CMK (cell line): Measurements from ENCODE around the gene ZFAND3.

Source experiments
- DNase-seq: peaks from one replicate; pipeline ENCODE4 v3.0.0-alpha.2; 2010; ENCODE audit warnings: low read depth

ZFAND3 gene

DNA sequence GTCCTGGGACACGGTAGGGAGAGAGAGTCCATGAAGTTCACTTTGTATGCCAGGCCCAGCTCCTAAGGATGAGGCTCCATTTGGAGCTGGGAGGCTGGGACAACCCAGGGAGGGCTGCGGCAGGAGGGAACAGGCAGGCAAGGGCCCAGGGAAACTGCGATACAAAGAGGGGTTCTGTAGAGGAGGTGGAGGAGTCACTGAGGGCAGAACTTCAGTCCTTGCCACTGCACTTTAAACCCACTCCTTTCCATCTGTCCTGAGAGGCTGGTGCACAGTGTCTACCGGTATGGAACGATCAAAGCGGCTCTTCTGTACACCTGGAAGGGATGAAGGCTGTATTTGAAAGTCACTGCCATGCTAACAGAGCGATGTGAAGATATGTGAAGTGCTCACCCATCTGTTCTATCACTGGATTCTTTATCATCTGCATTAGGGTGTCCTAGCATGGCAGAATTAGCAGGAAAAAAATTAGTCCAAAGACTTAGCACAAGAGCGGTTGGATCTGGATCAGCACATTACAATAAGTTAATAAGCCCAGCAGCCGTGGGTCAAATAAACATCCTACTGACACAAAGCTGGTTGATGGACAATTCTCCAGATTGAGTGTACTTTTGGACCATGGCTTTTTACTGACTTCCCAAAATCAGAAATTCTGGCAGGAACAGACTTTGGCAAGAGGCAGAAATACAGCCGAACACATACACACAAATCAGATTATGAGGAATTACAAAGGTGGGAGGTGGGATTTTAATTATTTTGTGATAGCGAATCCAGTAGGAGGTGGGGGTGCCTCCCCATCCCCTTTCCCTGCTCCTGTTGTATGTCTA is 20.9 kb upstream of the ZFAND3 start:
- DNase-seq: no peak

DNA sequence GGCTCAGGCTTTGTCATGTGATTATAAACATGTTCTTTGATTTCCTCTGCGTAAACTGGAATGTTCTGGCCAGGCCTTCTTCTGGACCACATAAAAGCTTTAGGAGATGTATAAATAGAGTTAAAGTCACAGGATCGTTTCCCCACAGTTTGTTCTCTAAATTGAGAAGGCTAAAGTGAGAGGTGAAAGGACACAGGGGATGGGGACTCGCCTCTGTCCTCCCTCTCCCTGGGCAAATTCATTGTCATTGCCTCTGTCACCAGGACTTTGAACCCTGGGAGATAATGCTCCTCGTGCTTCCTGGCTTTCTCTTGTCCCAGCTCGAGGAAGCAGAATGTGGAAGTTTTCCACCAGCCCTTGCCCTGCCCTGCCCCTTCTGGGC is 20.3 kb upstream of the ZFAND3 start:
- DNase-seq: no peak

DNA sequence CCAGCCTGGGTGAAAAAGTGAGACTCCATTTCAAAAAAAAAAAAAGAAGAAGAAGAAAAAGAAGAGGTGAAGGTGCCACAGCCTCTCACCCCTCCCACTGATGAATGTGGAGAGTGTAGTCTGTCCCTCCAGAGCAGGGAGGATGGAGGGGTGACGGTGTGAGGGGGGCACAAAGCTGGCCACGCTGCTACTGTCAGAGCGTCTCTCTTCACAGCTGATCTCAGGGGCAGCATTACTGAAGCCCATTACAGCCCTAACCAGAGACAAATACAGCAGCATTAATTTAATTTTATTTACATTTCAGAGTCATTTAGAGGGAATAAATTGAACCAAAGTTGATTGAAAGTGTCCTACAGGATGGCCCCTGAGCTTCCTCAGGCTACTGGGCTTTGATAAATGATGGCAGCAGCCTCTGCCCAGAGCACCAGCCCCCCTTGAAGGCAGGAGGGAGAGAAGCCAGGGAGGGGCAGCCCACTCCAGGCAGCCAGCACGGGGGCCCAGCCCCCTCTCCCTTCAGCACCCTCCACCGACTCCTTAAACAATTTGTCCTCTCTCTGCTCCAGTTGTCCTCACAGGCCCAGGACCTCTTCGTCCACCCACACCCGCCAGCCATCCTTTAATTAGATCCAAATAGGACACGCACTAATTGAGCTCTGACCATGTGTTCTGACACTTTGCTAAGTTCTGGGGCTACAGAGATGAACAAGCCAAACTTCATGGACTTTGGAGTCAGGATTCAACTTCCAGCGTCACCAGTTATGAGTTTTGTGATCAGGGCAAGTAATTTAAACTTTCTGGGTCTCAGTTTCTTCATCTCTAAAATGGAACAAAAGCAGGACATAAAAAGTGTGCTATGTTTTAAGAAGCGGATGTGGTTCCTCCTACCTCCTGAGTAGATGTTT is 18.6 kb upstream of the ZFAND3 start:
- no peak for DNase-seq

DNA sequence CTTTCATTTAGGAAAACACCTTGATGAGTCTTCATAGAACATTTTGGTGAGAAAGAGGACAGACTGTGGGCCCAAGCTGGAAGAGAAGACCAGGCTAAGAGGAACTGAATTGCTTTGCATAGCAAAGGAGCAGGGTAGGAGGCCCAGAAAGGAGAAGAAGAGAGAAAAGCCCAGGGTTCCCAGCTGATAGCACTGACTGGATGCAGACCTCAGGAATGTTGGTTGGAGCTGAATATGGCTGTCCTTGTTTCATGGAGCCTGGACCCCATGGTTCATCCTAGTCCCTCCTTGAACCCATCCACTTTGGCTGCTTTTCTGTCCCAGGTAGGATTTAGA is 18.0 kb upstream of the ZFAND3 start:
- no peak for DNase-seq

DNA sequence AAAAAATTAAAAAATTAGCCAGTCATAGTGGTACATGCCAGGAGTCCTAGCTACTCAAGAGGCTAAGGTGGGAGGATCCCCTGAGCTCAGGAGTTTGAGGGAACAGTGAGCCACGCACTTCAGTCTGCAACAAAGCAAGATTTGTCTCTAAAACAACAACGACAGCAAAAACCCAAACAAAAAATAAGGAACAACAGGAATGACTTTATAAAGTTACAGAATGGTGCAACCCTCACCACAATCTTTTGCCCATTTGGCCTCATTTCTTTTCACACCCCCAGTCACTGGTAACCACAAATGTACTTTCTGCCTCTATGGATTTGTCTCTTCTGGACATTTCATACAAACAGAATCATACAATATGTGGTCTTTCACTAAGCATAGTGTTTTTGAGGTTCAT is 16.7 kb upstream of the ZFAND3 start:
- DNase-seq: no peak

DNA sequence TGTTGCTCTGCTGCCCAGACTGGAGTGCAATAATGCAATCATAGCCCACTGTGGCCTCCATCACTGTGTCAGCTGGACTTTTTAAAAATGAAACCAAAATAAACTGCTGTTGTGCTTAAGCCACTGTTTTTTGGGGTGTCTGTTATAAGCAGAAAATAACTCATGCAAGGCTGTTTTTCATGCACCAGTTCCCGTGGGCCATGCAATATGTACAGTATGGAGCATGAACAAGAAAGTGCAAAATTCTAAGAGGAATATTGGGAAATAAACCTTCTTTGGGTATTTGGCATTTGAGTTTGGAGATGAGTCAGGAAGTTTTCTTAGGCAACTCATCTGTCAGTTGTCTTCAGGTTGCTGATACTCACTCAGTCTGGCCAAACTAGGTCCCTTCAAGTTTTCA is 14.9 kb upstream of the ZFAND3 start:
- no peak for DNase-seq

DNA sequence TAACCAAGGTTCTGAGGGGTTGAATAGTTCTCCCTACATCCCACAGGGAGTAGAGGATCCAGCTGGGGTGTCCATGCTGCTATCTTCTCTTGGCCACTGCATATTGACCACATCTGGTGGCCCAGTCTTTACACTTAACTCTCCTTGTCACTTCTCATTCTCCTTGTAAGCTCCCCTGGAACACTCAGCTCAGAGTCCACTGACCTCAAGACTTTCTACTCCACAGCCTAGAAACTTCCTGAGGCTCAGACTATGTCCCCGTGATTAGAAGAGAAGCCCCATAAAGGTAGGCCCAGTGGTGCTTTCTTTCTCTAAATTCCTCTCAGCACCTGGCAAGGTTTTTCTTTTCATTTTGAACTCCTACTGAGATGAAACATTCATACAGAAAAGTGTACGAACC is 13.3 kb upstream of the ZFAND3 start:
- DNase-seq: no peak

DNA sequence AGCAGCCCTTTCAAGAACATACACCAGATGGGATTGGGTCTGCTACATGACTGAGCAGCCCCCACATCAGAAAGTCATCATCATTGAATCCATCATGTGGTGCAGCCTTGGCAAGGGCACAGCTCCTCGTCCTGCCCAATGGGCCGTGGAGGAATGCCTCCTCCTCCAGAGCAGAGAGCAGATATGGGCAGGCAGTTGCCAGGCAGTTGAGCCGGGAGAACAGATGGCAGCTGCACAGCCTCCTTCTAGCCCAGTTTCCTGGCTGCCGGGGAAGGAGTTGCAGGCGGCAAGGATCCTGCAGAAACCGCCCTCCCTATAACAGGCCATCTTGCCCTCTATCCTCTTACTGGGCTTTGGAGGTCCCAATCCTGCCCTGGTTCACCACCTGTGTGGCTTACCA is 11.9 kb upstream of the ZFAND3 start:
- no peak for DNase-seq

DNA sequence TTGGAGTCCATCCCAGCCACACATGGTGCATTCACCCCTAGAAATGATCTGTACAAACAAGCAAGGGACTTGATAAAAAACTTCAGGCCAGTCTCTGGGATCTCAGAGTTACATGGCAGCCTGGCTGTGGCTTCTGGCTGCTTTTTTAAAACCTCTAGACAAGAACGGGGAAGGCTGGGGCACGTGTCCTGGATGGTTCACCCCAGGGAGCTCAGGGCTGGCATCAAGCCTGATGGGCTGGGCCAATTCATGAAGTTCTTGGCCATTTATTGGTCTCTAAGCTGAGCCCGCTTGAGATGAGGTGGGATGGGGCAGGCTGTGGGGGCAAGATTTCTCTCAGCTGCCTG is 10.4 kb upstream of the ZFAND3 start:
- no peak for DNase-seq

DNA sequence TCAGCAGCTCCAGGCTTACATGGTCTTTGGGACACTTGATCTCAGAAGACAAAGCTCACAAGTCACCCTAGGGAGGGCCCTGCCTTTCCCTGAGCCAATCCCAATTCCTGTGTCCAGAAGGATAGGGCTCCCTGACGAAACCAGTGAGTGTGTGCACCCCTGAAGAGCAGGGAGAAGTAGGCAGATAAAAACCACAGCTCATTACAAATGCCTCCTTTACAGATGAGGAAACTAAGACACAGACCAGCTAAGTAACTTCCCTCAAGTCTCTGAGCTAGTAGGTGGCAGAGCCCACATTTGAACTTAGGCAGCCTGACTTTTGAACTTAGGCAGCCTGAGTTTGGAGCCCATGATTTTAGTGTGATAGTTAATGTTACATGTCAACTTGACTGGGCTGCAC is 6.7 kb upstream of the ZFAND3 start:
- no peak for DNase-seq

DNA sequence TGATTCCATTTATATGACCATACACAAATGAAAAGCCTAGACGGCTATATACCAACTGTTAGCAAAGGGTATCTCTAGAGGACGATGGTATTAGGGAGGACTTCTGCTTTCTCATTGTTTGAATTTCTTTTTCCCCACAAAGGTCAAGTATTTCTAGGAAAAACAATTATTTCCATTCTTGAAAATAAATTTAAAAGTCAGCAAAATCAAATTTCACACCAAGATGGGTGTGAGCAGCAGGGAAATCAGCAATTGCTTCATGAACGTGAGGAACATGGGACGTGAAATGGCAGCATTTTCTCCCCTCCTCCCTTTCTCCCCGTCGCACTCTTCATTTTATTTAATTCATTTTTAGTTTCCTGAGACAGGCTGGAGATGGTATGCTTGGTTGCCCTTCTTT is 5.2 kb upstream of the ZFAND3 start:
- no peak for DNase-seq

DNA sequence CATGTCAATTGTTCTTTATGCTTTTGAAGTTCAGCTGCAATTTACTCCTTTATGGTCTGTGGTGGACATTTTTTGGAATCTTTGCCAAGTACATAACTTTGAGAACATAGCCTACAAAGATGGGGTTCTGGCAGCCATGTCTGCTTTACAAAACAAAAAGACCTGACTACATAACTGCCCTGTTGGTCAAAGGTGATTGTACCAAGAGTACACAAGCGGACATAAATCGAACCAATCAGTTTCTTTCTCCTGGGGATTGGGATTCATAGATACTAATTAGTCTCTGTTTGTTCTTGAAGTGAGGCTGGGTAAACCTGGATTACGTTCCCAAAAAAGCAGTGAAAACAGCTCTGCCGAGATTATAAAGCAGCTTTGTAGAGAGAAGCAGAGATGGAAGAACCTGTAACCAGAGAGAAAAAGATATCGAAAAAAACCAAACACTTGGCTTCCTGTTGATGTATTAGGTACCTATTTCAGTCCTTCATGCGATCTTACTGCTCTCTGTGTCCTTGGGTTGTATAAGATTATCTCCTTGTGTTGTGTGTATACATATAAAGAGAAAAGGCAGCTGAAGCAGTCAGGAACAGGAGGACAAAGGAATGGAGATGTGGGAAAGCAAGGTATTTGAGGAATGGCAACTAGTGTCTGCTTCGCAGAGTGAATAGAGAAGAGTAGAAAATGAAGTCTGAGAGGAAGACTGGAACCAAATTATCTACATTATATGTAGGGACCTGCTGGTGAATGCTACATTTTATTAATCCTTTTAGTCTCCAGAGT is 2.7 kb upstream of the ZFAND3 start:
- DNase-seq: no peak

DNA sequence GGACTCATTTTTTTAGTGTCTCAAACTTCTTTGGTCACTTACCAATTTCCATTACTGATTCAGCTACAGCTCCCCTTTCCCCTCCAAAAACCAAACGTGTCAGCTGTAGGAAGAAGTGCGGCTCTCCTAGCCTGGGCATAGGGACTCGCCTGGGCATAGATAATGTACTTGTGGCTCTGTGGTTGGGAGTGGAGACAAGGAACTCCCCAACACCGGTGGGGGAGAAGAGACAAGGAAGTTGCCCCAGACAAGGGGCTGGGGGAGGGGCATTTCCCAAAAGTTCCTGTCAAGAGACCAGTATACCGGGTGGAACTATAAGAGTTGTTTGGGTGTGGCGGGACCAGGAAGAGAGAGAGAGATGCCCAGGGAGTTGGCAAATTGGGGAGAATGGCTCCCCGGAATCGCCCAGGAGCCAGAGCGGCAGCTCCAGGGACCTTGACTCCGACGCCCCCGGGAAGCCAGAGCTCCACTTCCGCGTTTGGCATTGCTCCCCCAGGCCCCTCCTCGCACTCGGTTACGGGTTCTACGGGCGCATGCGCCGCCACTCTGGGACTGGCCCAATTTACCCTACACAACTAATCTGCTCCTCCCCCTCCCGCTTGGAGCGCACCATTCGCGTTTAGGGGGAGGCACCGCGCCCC is 871 bp upstream of the ZFAND3 start:
- peak; percentile 95 for DNase-seq

DNA sequence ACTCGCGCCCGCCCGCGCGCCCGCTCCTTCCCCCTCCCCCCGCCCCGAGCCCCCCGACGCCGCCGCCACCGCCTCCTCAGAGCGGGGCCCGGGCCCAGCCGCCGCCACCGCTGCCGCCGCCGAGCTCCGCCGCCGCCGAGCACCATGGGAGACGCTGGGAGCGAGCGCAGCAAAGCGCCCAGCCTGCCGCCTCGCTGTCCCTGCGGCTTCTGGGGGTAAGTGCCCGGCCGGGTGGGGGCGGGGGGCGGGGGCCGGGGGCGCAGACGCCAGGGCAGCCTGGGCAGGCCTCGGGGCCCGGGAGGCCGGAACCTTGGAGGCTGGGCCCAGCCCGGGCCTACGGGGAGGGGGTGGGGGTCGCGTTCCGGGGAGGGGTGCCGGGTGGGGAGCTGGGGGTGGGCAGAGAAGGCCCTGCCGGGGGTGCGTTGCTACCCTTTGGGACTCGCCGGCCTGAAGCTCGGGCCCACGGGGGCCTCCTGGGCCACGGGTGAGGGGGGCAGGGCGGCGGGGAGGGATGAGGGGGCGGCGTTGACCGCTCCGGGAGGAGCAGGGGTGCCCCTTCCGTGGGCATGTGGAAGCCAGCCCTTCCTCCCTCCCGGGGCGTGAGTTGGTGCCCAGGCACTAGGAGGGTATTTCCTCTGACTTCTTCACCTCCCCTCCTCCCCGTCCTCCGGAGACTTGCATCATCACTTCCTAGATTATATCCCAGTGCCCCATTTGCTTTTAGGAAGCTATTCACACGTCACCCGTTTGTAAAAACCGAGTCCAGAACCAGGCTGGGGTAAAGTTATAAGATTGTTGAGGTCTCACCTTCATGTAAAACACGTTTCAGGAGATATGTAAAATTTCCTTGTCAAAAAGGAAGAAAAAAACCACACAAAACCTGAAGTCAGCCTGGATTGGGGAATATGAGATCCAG is 533 bp downstream of the ZFAND3 start:
- DNase-seq: peak; percentile 60

DNA sequence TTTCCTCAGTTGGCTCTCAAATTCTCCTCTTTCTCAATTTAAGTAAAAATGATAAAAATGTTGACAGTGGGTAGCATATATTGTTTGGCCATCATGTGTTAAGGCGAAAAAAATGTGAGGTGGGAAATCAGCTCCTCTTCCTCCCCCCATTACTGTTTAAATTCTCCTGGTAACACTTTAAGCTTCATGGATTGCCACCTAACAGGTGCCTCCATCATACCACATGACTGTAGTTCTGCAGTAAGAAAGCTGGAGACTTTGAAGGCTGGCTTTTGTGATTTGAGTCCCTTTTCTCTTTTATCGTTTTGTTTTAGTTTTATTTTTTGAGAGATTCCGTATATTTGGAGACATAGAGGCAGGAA is 1.2 kb downstream of the ZFAND3 start:
- DNase-seq: no peak

DNA sequence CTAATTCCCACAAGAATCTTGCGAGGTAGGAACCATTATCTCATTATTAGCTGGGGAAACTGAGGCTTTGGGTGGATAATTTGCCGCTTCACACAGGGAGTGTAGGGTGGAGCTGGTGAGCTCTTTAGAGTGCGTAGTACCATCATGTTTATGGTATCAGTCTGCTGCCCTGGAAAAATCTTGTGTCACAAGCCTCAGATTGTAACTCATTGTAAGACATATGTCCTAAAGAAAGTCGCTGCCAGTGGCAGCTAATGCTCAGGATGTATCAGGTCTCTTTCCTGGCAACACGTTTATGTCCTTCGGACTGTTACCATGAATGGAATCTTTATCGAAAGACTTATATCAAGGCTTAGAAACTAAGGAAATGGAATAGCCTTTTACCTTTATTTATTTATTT is 1.9 kb downstream of the ZFAND3 start:
- DNase-seq: no peak

DNA sequence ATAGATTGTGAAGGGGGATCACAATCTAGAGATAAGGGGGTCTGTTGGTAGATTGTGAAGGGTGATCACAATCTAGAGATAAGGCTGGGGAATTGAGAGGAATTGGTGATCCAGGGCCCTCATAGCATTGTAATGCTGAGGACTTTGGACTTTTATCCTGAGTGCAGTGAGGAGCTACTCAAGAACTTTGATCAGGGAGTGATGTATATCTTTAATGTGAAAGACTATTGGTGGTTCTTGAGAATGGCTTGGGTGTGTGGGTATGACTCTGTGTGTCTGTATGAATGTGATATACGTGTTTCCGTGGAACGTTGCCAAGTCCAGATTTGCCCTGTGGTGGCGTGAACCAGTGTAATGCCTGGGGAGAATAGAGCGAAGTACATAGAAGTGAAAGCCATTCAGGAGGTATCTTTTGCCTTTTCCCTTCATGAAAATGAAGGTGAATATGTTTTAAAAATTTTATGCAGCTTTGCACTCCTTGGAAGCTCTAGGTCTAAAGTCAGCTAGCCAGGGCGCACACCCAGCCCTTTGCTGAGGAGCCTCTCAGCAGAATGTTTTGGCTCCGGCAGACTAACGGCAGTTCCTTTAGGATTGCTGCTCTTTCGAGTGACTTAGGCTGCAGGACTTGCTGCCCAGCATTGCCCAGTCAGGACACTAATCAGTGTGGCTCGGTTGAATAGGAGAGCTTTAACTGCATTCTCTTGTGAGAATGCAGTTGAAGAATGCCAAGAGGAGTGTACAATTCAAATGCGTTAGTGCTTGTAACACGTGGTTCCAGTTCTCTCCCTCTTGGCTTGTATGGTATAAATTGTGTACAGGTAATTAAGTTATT is 3.5 kb downstream of the ZFAND3 start:
- DNase-seq: no peak

DNA sequence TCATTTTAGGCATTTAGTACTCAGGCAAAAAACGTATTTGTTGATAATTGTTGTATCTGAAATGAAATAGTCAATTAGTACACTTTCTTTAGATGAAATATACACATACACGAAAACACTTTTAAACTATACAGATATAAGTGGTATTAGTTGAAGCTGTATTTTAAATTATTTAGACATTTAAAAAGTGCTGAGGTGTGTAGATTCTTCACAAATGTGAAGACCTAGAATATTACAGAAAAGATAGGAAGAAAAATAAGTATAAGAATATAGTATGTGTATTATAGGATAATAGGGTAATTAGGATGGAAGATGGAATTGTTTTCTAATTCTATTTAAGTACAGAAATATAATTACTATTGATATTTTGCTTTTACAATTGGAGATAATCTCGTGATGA is 4.6 kb downstream of the ZFAND3 start:
- DNase-seq: no peak

DNA sequence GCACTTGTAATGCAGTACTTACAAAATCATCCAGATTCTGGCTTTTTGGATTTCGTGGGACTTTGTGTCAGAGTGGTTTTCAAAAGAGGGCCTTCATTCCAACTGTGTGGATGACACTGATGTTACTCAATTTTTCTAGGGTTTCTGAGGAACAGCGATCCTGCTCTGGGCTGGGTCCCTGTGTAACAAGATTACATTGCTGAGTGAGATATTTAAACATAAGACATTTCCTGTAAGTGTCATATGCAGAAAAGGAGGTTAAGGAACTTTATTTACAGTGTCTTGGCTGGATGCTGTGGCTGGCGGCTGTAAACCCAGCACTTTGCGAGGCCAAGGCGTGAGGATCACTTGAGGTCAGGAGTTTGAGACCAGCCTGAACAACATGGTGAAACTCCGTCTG is 6.7 kb downstream of the ZFAND3 start:
- no peak for DNase-seq

DNA sequence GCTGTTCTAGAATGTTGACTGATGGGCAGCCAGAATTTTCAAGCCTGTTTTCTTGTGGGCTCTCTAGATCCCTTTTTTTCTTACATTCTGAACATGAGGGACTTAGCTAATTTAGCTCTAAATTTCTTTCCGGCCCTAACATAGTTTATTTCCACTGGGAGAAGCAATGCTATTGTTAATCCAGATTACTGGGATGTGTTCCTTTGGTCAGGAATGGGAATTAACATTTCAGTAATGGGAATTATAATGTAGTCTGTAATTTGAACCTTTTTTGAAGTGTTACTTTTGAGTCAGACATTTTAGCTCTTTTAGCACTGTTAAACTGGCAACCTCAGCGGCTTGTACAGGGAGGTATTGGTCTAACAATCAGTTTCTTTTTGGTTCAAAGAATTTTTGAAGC is 7.5 kb downstream of the ZFAND3 start:
- DNase-seq: no peak
